A549 (cell line): Measurements from ENCODE around the gene LTBP3. TPM values are rescaled to one million over a fixed set of nuclear protein-coding genes. Genes with fewer than 3 reads are reported as not detected.

ENCODE experiments used
- ATAC-seq, 2 experiments: fragments of 200-7000 bp in 1 of 2; fragments of >200 bp in 1 of 2; cut with Nextera tagmentation in 1 of 2; cut with Tn5 transposase in 1 of 2; 3 replicates each; pipeline versions ENCODE4 v1.8.0 to v1.9.1; 2018 to 2020; ENCODE audit warnings: mild to moderate bottlenecking in 1 of 2, moderate library complexity in 1 of 2
- CTCF ChIA-PET: fragments of 300-600 bp; sonication (Branson Sonifier 250); formaldehyde crosslinking; extraction: SDS; loops from one replicate; lab custom pipeline; 2021; ENCODE audit warnings: antibody characterized with exemption, inconsistent platforms; lab: Yijun Ruan, JAX
- POLR2A ChIA-PET: fragments of 350-600 bp; formaldehyde crosslinking; extraction: SDS; loops from one replicate; lab custom pipeline; 2021; ENCODE audit warnings: antibody characterized with exemption, inconsistent platforms; lab: Yijun Ruan, JAX
- DNase-seq, 2 experiments: peaks; one replicate each; pipeline versions ENCODE4 v3.0.0 to v3.0.0-alpha.2; 2011 to 2016; ENCODE audit warnings: low read depth in 1 of 2, low spot score in 1 of 2
- FAIRE-seq: peaks from 2 replicates; lab custom pipeline; 2011; peaks lifted over from hg19 to GRCh38; lab: Jason Lieb, UNC
- H3K27ac ChIP-seq, 2 experiments: fragments of >200 bp; sonication (Bioruptor Twin); formaldehyde crosslinking; 3 replicates each; pipeline ENCODE4 v1.5.1; 2016 to 2017
- H3K4me1 ChIP-seq: fragments of >200 bp; sonication (Bioruptor Twin); formaldehyde crosslinking; 3 replicates; pipeline ENCODE4 v1.6.1; 2016
- H3K4me2 ChIP-seq: fragments of >200 bp; sonication (Bioruptor Twin); formaldehyde crosslinking; 3 replicates; pipeline ENCODE4 v1.6.1; 2016
- H3K4me3 ChIP-seq: fragments of >200 bp; sonication (Bioruptor Twin); formaldehyde crosslinking; 3 replicates; pipeline ENCODE4 v1.5.1; 2016
- H3K9me3 ChIP-seq: fragments of >200 bp; sonication (Bioruptor Twin); formaldehyde crosslinking; 3 replicates; pipeline ENCODE4 v1.6.1; 2016
- CEBPB ChIP-seq, 2 experiments: fragments of >200 bp in 1 of 2; sonication (Bioruptor Twin) in 1 of 2; formaldehyde crosslinking in 1 of 2; IDR thresholded peaks; 2 replicates each; pipeline ENCODE4 v1.6.1; 2012 to 2016
- CHD2 ChIP-seq: fragments of 150-350 bp; IDR thresholded peaks from 2 replicates; pipeline ENCODE4 v1.6.1; 2014; ENCODE audit warnings: low read length; ENCODE audit not compliant: partially characterized antibody
- EHF ChIP-seq: fragments of 250-450 bp; sonication (Bioruptor Pico); IDR thresholded peaks from 2 replicates; pipeline ENCODE4 v1.5.0; 2020; ENCODE audit warnings: mild to moderate bottlenecking
- FOSL2 ChIP-seq, 2 experiments: fragments of 450-650 bp in 1 of 2; fragments of >200 bp in 1 of 2; sonication (Bioruptor Twin) in 1 of 2; formaldehyde crosslinking; IDR thresholded peaks; 2 replicates each; pipeline versions ENCODE4 v1.5.0 to v1.6.1; 2016 to 2020; ENCODE audit warnings: mild to moderate bottlenecking in 1 of 2, moderate library complexity in 1 of 2
- GATA3 ChIP-seq: IDR thresholded peaks from 2 replicates; pipeline ENCODE4 v1.6.1; 2012; ENCODE audit warnings: borderline replicate concordance
- HOXA7 ChIP-seq: fragments of 250-450 bp; sonication (Bioruptor Pico); IDR thresholded peaks from 2 replicates; pipeline ENCODE4 v1.5.0; 2020; ENCODE audit warnings: mild to moderate bottlenecking, moderate library complexity
- JUN ChIP-seq, 2 experiments: fragments of >200 bp; sonication (Bioruptor Twin); formaldehyde crosslinking; IDR thresholded peaks; 2 replicates in 1 of 2; 3 replicates in 1 of 2; pipeline ENCODE4 v1.6.1; 2016 to 2017
- POLR2A ChIP-seq: IDR thresholded peaks from 2 replicates; pipeline ENCODE4 v1.6.1; 2012; ENCODE audit warnings: mild to moderate bottlenecking, low read length
- ZC3H11A ChIP-seq: fragments of 450-650 bp; IDR thresholded peaks from 2 replicates; pipeline ENCODE4 v1.6.1; 2014; ENCODE audit warnings: antibody characterized with exemption, mild to moderate bottlenecking
- ZSCAN20 ChIP-seq: fragments of 250-450 bp; sonication (Bioruptor Pico); IDR thresholded peaks from 2 replicates; pipeline ENCODE4 v1.8.0; 2022; ENCODE audit warnings: mild to moderate bottlenecking, moderate library complexity
- WGBS: methylation state at CpG from one replicate; pipeline ENCODE4 v1.1.6; 2017; ENCODE audit errors: missing lambda C conversion rate; 5-methylcytosine and 5-hydroxymethylcytosine counted together
- polyA plus RNA-seq, 4 experiments: library from polyadenylated mRNA; depleted of rRNA in 3 of 4; stranded (reverse); fragments of >200 nt; fragmentation: RNase III in 1 of 4; extraction: RNeasy Plus Mini Kit Qiagen cat#74134 plus additional on column Dnase treatment in 1 of 4; gene quantifications; 2 replicates in 3 of 4; 3 replicates in 1 of 4; pipeline ENCODE4 v1.2.3, GENCODE V29; 2011 to 2017
- TF ChIP-seq, protein P1 (sequence below): fragments of >200 bp; sonication (Bioruptor Twin); formaldehyde crosslinking; IDR thresholded peaks from 3 replicates; pipeline ENCODE4 v1.6.1; 2016
- TF ChIP-seq, protein P2 (sequence below): fragments of 450-650 bp; IDR thresholded peaks from 2 replicates; pipeline ENCODE4 v1.6.1; 2014; ENCODE audit warnings: antibody characterized with exemption
- TF ChIP-seq, protein P3 (sequence below): fragments of 250-450 bp; sonication (Bioruptor Pico); IDR thresholded peaks from 2 replicates; pipeline ENCODE4 v1.5.0; 2020; ENCODE audit warnings: low read depth, mild to moderate bottlenecking, moderate library complexity
- TF ChIP-seq, protein P4 (sequence below): IDR thresholded peaks from 2 replicates; pipeline ENCODE4 v1.6.1; 2012; ENCODE audit warnings: low read depth, borderline replicate concordance

The LTBP3 gene
- polyA plus RNA-seq, 2 of the 4 experiments (the other 2 are of a cell fraction), result 28.6 to 123 TPM

DNA sequence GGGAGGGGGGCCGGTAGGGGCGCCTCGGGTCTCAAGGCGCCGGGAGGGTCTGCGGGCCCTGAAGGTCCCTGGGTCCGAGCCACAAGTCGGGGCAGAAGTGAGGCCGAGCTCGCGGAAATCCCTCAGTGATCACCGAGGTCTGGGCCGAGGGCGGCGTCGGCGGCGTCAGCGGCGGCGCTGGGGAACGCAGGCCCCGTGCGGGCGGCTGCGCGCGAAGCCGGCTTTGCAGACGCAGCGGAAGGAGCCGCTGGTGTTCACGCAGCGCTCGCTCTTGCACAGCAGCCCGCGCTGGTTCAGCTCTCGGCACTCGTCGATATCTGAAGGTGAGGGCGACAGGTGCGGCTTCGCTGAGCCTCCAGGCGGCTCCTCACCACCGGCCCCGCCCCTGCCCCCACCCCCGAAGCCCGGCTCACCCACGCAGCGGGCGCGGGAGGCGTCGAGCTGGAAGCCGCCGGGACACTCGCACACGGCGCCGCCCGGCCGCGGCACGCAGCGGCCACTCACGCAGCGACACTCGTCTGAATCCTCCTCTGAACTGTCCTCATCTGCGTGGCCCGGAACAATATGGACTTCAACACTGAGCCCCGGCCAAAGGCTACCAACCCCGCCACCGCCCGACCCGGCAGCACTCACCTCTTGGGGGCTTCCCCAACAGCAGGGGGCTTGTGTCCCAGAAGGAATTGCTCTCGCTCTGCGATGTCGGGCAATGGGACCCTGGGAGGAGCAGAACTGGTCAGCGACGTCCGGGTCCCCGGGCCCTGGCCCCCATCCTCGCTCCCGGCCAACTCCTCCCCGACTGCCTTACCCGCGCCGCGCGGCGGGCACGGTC is 19.0 kb downstream of the LTBP3 start:
- ChIA-PET CTCF (interaction anchor here (0.9 to 15.3 kb wide), 13 partner anchors 8 to 79 kb away, joined by 3 to 393 read pairs (median 26); partner anchors contain the start of genes EHBP1L1, FAM89B, LTBP3 and SCYL1), POLR2A (interaction anchor here (4.5 kb wide), 1 partner anchor 32 kb away, joined by 23 read pairs; the partner anchor contains the start of gene ZNRD2)
- FAIRE-seq (no peak), DNase-seq (no peak), ATAC-seq (no peak)
- TF ChIP-seq, protein P1, sequence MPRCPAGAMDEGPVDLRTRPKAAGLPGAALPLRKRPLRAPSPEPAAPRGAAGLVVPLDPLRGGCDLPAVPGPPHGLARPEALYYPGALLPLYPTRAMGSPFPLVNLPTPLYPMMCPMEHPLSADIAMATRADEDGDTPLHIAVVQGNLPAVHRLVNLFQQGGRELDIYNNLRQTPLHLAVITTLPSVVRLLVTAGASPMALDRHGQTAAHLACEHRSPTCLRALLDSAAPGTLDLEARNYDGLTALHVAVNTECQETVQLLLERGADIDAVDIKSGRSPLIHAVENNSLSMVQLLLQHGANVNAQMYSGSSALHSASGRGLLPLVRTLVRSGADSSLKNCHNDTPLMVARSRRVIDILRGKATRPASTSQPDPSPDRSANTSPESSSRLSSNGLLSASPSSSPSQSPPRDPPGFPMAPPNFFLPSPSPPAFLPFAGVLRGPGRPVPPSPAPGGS, result no peak
- no peak for TF ChIP-seq GATA3
- TF ChIP-seq, protein P2, sequence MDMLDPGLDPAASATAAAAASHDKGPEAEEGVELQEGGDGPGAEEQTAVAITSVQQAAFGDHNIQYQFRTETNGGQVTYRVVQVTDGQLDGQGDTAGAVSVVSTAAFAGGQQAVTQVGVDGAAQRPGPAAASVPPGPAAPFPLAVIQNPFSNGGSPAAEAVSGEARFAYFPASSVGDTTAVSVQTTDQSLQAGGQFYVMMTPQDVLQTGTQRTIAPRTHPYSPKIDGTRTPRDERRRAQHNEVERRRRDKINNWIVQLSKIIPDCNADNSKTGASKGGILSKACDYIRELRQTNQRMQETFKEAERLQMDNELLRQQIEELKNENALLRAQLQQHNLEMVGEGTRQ, result no peak
- no peak for TF ChIP-seq ZSCAN20 (CRISPR knock-in tag)
- TF ChIP-seq, protein P3, sequence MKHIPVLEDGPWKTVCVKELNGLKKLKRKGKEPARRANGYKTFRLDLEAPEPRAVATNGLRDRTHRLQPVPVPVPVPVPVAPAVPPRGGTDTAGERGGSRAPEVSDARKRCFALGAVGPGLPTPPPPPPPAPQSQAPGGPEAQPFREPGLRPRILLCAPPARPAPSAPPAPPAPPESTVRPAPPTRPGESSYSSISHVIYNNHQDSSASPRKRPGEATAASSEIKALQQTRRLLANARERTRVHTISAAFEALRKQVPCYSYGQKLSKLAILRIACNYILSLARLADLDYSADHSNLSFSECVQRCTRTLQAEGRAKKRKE, result no peak
- peaks cover 10% of the 10 kb centered on the region for H3K4me1 ChIP-seq
- no peak overlapping the region for H3K27ac ChIP-seq
- no peak overlapping the region for H3K4me3 ChIP-seq
- no peaks in the 10 kb centered on the region for H3K9me3 ChIP-seq
- WGBS, result 97% methylated on average over 78 of the region's 92 CpGs
- H3K4me2 ChIP-seq, result no peak overlapping the region

DNA sequence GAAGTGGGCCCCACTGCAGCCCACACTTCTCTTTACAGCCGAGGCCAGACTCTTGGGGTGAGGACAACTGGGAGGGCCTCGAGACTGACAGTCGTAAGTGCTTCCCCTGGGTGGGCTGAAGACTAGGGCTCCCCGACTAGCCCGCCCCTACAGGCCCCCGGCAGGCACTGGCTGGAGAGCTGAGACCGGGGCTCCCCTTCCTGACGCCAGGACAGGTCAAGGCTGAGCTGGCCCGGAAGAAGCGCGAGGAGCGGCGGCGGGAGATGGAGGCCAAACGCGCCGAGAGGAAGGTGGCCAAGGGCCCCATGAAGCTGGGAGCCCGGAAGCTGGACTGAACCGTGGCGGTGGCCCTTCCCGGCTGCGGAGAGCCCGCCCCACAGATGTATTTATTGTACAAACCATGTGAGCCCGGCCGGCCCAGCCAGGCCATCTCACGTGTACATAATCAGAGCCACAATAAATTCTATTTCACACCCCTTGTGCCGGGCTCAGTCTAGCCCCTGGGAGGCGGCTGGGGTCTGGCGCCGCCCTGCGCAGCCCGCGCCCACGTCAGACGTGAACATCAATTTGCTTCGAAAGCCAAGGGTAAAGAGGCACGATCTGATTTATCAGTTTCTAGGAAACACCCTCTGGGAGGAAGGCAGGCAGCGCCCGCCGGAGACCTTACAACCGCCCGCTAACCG is 19.8 kb downstream of the LTBP3 start:
- Histone ChIP-seq H3K4me2 (no peak overlapping the region), H3K4me3 (no peak overlapping the region), H3K27ac (no peak overlapping the region), H3K9me3 (no peaks in the 10 kb centered on the region), H3K4me1 (peaks cover 10% of the 10 kb centered on the region)
- CTCF ChIA-PET, result interaction anchor here (0.9 to 15.3 kb wide), 7 partner anchors 7 to 122 kb away, joined by 3 to 393 read pairs (median 4); partner anchors contain the start of genes FAM89B, LTBP3 and ZNRD2
- no peak for FAIRE-seq
- 97% methylated on average over 40 of the region's 43 CpGs for WGBS
- no peak for DNase-seq
- TF ChIP-seq POLR2A, result no peak
- TF ChIP-seq EHF (CRISPR knock-in tag), result no peak
- TF ChIP-seq, protein P4, sequence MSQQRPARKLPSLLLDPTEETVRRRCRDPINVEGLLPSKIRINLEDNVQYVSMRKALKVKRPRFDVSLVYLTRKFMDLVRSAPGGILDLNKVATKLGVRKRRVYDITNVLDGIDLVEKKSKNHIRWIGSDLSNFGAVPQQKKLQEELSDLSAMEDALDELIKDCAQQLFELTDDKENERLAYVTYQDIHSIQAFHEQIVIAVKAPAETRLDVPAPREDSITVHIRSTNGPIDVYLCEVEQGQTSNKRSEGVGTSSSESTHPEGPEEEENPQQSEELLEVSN, result no peak
- TF ChIP-seq, protein P3, result no peak
- TF ChIP-seq ZC3H11A, result no peak
- no peak for TF ChIP-seq HOXA7
- TF ChIP-seq CHD2, result no peak
- POLR2A ChIA-PET, result interaction anchor here (4.5 kb wide), 1 partner anchor 32 kb away, joined by 23 read pairs; the partner anchor contains the start of gene ZNRD2
- ATAC-seq, result no peak

DNA sequence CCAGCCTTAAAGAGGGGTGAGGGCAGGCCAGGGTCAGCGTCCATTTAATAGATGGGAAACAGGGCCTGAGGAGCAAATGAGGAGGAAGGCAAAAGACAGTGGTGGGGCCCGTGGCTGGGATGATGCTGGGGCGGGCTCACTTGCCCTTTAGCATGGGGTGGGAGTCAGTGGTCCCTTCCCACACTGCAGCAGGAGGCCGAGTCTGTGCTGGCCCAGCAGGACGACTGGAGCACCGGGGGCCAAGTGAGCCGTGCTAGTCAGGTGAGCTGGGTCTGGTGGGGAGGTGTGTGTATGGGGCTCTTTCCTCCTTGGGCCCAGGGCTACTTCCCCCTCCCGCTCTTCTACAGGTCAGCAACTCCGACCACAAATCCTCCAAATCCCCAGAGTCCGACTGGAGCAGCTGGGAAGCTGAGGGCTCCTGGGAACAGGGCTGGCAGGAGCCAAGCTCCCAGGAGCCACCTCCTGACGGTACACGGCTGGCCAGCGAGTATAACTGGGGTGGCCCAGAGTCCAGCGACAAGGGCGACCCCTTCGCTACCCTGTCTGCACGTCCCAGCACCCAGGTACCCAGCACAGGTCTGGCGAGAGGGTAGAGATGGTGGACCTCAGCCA is 20.4 kb downstream of the LTBP3 start:
- POLR2A ChIA-PET, result interaction anchor here (1.3 kb wide), 1 partner anchor 56 kb away, joined by 3 read pairs; no protein-coding TSS in a partner anchor
- FAIRE-seq, result no peak
- Histone ChIP-seq H3K9me3 (no peaks in the 10 kb centered on the region), H3K27ac (no peak overlapping the region), H3K4me1 (peaks cover 10% of the 10 kb centered on the region), H3K4me2 (no peak overlapping the region), H3K4me3 (no peak overlapping the region)
- no peak for DNase-seq
- CTCF ChIA-PET, result interaction anchor here (0.5 to 15.3 kb wide), 9 partner anchors 7 to 199 kb away, joined by 3 to 393 read pairs (median 4); partner anchors contain the start of genes FAM89B, LTBP3 and ZNRD2
- 92% methylated on average over 18 of the region's 18 CpGs for WGBS
- TF ChIP-seq FOSL2 (IDR thresholded peaks at IDR 0.05) (no peak), FOSL2 (CRISPR knock-in tag; IDR thresholded peaks at IDR 0.05) (no peak), CEBPB (IDR thresholded peaks at IDR 0.05) (no peak), JUN (IDR thresholded peaks at IDR 0.05) (0 out of 5 replicates have a peak, but pooled peaks of 1 of the 2 experiments have one; percentile 9)
- no peak for ATAC-seq
